GM21360 (cell line): ENCODE results near the gene HIF1A.
"Not testable (repeated sequence)": the region's sequence is repeated elsewhere in the genome, so short reads cannot be mapped to it uniquely, and the experiment has no call there.

Experiments
- ATAC-seq: cut with Tn5 transposase; IDR thresholded peaks from one replicate; pipeline ENCODE4 v1.9.1; 2021; ENCODE audit warnings: mild to moderate bottlenecking, moderate library complexity; ENCODE audit not compliant: unreplicated experiment

HIF1A gene

DNA sequence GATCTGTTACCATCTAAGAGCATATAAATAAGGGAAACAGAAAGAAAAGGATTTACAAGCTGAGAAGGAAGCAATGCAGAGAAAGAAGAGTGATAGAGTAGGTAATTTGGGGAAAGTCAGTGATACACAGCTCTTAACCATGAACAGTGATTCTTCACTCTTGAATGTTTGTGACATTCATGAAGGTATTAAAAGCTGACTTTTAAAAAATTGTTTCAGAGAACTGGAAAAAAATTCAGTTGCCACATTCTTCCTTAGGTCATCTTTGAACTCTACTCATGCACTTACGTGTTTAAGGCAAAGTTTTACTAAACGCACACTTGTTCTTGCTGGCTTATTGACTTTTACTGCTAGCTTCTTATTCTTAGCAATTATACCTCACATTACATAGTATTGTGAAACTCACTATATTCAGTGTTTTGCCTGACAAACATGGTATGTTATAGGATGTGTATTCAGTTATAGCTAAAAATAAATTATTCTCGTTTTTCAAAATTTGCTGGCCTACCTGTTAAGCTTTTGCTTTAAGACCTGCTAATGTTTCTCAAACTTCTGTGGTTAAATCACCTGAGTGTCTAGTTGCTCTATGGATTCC lies 10.9 kb downstream of the HIF1A start:
- ATAC-seq: no peak

DNA sequence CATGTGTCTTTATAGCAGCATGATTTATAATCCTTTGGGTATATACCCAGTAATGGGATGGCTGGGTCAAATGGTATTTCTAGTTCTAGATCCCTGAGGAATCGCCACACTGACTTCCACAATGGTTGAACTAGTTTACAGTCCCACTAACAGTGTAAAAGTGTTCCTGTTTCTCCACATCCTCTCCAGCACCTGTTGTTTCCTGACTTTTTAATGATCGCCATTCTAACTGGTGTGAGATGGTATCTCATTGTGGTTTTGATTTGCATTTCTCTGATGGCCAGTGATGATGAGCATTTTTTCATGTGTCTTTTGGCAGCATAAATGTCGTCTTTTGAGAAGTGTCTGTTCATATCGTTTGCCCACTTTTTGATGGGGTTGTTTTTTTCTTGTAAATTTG lies 12.5 kb downstream of the HIF1A start:
- ATAC-seq: not testable (repeated sequence)

DNA sequence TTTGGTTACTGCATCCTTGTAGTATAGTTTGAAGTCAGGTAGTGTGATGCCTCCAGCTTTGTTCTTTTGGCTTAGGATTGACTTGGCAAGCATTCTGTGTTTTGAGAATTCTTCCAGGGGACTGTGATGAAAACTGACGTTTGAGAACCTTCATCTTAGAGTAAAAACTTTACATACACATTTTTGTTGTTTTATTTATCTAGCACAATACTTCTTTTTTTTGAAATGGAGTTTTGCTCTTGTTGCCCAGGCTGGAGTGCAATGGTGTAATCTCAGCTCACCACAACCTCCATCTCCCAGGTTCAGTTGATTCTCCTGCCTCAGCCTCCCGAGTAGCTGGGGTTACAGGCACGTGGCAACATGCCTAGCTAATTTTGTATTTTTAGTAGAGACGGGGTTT lies 13.4 kb downstream of the HIF1A start:
- ATAC-seq: not testable (repeated sequence)

DNA sequence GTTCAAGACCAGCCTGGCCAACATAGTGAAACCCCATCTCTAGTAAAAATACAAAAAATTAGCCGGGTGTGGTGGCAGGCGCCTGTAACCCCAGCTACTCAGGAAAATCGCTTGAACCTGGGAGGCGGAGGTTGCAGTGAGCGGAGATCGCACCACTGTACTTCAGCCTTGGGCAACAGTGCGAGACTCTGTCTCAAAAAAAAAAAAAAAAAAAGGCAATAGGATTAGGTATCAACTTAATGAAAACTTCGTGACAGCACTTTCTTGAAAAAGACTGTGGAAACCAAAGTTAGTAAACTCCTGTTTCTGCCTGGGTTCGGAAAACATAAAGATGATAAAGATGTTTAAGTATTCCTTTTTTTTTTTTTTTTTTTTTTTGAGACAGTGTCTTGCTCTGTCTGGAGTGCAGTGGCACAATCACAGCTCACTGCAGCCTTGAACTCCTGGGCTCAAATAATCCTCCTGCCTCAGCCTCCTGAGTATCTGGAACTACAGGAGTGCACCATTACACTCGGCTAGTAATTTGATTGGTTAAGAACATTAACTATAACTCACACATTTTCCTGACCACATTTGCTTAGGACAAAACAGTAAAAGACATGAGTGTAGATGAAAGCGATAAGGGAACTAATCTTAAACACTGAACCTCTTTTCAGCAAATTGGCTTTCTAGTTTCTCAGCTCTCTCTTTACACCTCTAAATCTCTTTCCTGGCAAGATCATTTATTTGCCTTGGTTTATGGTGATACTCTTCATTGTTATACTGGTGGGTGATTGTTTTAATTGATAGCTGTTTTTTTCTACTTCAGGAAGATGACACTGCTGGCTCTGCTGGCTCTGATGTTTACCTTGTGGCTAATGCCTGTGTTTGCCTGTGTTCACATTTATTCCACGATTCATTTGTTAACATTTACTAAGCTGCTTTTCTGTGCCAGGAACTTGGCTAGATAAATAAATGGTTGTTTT lies 15.8 kb downstream of the HIF1A start:
- no peak for ATAC-seq

GRCh38 chr14:61712137-61712536 lies 16.8 kb downstream of the HIF1A start:
- no peak for ATAC-seq

DNA sequence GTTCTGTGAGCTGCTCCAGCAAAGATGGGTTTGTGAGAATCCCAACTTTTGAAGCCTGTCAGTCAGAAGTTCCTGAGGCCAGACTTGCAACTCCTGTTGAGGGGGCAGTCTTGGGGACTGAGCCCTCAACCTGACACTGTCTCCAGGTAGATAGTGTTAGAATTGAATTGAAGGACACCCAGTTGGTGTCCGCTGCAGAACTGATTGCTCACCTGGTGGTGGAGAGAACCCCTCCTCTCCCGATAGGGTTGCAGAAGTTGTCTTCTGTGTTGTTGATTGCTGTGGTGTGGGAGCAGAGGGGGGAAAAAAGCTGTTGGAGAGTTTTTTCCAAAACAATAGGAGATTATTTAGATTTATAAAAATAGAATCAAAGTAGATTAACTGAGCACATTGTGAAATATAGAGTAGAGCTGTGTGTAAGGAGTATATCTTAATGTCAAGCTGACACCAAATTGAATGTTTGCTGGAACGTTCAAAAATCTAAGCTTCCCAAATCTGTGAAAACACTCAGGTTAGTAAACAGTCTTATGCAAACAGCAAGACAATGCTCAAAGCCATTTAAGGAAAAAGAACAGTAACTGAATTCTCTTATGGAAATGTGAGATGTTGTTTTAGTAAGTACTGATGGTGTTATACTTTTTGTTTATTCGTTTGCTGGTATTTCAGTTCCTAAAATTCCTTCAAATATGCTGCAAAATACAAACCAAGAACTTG lies 18.6 kb downstream of the HIF1A start:
- no peak for ATAC-seq

- ATAC-seq: no peak
Measured at GRCh38 chr14:61716956-61717355, 21.6 kb downstream of the HIF1A start.

GRCh38 chr14:61718039-61718438 lies 22.7 kb downstream of the HIF1A start:
- ATAC-seq: no peak

- ATAC-seq: no peak
Measured at GRCh38 chr14:61719344-61720293, 24.3 kb downstream of the HIF1A start.

DNA sequence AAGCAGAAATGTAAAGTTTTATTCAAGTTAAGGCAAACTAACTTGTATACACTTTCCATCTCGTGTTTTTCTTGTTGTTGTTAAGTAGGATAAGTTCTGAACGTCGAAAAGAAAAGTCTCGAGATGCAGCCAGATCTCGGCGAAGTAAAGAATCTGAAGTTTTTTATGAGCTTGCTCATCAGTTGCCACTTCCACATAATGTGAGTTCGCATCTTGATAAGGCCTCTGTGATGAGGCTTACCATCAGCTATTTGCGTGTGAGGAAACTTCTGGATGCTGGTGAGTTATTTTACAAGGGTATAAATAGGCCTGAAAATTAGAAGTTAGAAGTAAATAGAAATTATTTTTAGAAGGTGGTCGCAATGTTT lies 25.0 kb downstream of the HIF1A start:
- no peak for ATAC-seq

- no peak for ATAC-seq
Measured at GRCh38 chr14:61720741-61721140, 25.4 kb downstream of the HIF1A start.

GRCh38 chr14:61724133-61724532 lies 28.8 kb downstream of the HIF1A start:
- no peak for ATAC-seq

DNA sequence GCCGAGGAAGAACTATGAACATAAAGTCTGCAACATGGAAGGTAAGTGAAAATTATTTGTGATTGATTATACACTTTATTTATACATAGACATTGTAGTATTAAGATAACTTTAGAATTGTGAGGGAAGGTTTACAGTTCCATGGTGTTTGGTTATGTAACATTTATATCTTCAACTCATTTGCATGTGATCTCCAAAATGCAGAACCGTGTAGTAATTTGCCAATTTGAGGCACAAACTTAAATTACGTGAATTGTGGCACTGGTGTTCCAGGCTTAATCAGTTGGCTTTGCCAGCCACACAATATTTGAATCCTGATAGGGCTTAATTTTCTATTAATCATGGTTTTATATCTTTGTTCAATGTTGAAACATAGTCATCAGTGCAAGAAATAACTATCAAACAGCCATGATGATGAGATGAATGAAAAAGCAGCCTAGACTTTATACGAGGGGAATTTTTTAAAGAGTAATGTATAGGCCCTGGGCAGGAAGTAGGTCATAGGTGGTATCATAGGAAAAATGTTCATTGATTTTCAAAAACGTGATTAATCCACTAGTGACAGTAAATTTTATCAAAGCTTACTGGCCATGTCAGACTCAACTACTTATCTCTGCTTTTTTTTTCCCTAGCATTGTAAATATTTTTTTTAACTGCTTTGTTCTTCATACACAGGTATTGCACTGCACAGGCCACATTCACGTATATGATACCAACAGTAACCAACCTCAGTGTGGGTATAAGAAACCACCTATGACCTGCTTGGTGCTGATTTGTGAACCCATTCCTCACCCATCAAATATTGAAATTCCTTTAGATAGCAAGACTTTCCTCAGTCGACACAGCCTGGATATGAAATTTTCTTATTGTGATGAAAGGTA lies 31.7 kb downstream of the HIF1A start:
- ATAC-seq: no peak

GRCh38 chr14:61730756-61731373 lies 35.6 kb downstream of the HIF1A start:
- no peak for ATAC-seq

DNA sequence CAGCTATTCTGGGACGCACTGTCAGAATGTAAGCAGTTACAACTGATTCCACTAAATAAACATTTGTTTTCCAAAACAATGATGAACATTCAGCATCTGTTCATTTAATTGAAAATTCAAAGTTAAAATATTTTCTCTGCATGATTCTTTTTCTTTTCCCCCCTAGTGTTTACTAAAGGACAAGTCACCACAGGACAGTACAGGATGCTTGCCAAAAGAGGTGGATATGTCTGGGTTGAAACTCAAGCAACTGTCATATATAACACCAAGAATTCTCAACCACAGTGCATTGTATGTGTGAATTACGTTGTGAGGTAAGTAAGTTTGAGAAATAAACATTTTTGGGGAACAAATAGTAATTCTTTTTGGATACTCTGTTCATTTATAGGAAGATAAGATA lies 38.7 kb downstream of the HIF1A start:
- ATAC-seq: no peak

- ATAC-seq: no peak
Measured at GRCh38 chr14:61736751-61737150, 41.4 kb downstream of the HIF1A start.

DNA sequence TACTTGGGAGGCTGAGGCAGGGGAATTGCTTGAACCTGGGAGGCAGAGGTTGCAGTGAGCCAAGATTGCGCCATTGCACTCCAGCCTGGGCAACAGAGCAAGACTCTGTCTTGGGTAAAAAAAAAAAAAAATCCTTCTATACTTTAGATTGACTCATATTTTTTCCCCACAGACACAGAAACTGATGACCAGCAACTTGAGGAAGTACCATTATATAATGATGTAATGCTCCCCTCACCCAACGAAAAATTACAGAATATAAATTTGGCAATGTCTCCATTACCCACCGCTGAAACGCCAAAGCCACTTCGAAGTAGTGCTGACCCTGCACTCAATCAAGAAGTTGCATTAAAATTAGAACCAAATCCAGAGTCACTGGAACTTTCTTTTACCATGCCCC lies 42.6 kb downstream of the HIF1A start:
- no peak for ATAC-seq

DNA sequence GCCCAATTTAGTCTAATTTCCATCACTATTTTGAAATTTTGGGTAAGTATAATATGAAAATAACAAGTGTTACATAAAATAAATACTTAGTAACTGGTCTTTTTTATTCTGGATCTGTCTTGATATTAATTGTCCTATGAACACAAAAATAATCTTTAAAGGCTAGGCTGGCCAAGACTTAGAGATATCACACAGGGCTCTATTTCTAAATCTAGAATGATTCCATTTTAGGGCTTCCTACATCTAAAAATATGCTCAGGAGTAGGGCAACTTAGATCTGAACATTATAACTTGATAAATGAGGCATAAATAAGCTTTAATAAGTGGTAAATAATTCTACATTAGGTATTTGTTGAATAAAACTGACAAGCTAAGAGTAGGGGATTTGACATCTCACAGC lies 43.8 kb downstream of the HIF1A start:
- ATAC-seq: no peak

DNA sequence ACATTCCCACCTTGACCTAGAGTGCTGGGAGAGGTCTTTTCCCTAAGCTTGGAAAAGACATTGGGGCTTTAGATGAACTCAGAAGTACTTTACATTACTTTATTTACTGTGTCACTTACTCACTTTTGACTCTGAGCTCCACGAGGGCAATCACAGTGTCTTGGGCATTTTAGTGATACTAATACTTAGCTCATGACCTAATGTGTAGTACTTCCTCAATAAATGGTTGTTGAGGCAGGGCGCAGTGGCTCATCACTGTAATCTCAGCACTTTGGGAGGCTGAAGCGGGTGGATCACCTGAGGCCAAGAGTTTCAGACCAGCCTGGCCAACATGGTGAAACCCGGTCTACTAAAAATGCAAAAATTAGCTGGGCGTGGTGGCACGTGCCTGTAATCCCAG lies 47.1 kb downstream of the HIF1A start:
- ATAC-seq: no peak
